ENCODE measurements around the gene C16orf54. TPM values are rescaled to one million over a fixed set of nuclear protein-coding genes. Genes with fewer than 3 reads are reported as not detected.
"Not testable (repeated sequence)": the region's sequence is repeated elsewhere in the genome, so short reads cannot be mapped to it uniquely, and the experiment has no call there.

Gene C16orf54
- total RNA-seq, 1 experiment from 2014 or later: 0.15 TPM

GRCh38 chr16:29740630-29741015 is 5.2 kb downstream of the C16orf54 start:
- BruUV-seq (replicated peaks); ATAC-seq; H4K20me1 ChIP-seq (ENCODE audit: insufficient read depth); DNase-seq (ENCODE audit: low read depth, low spot score); H3K9ac ChIP-seq (ENCODE audit: low read length); H3K79me2 ChIP-seq (ENCODE audit: insufficient read depth, low read length); H3K4me1 ChIP-seq (ENCODE audit: control insufficient read depth in 1 of 2, insufficient read depth in 2 of 2, low read length in 2 of 2); POLR2A ChIA-PET; H3K9me3 ChIP-seq (ENCODE audit: control insufficient read depth in 1 of 2, insufficient read depth in 1 of 2, low read depth in 1 of 2, low read length in 2 of 2); intact Hi-C loops (cut with micrococcal nuclease); H3K4me3 ChIP-seq (replicated peaks in 1 of 2; ENCODE audit: low read depth in 1 of 2, low read length in 2 of 2); H3K27ac ChIP-seq (ENCODE audit: low read depth, low read length); H3K36me3 ChIP-seq (ENCODE audit: control insufficient read depth in 1 of 2, insufficient read depth in 2 of 2, low read length in 2 of 2); H3K27me3 ChIP-seq (ENCODE audit: insufficient read depth, low read length); H3K9me2 ChIP-seq (ENCODE audit: insufficient read depth); H3K4me2 ChIP-seq (ENCODE audit: low read length); CTCF ChIA-PET; RAD21 ChIA-PET (ENCODE audit: low non-redundant PET in 1 of 2, low total read pairs in 2 of 2, uncharacterized antibody in 2 of 2, unreplicated experiment in 2 of 2); H2AFZ ChIP-seq (ENCODE audit: low read depth, low read length, poor library complexity, severe bottlenecking): not testable (repeated sequence)

- H3K9me3 ChIP-seq (ENCODE audit: control insufficient read depth in 1 of 2, insufficient read depth in 1 of 2, low read depth in 1 of 2, low read length in 2 of 2); H3K27ac ChIP-seq (ENCODE audit: low read depth, low read length); H4K20me1 ChIP-seq (ENCODE audit: insufficient read depth); H3K4me1 ChIP-seq (ENCODE audit: control insufficient read depth in 1 of 2, insufficient read depth in 2 of 2, low read length in 2 of 2); RAD21 ChIA-PET (ENCODE audit: low non-redundant PET in 1 of 2, low total read pairs in 2 of 2, uncharacterized antibody in 2 of 2, unreplicated experiment in 2 of 2); H3K9me2 ChIP-seq (ENCODE audit: insufficient read depth); H3K79me2 ChIP-seq (ENCODE audit: insufficient read depth, low read length); H3K4me3 ChIP-seq (replicated peaks in 1 of 2; ENCODE audit: low read depth in 1 of 2, low read length in 2 of 2); H3K36me3 ChIP-seq (ENCODE audit: control insufficient read depth in 1 of 2, insufficient read depth in 2 of 2, low read length in 2 of 2); BruUV-seq (replicated peaks); intact Hi-C loops (cut with micrococcal nuclease); H3K9ac ChIP-seq (ENCODE audit: low read length); POLR2A ChIA-PET; ATAC-seq; DNase-seq (ENCODE audit: low read depth, low spot score); CTCF ChIA-PET; H3K4me2 ChIP-seq (ENCODE audit: low read length); H2AFZ ChIP-seq (ENCODE audit: low read depth, low read length, poor library complexity, severe bottlenecking); H3K27me3 ChIP-seq (ENCODE audit: insufficient read depth, low read length): not testable (repeated sequence)
Observed at GRCh38 chr16:29739927-29740629, 5.7 kb downstream of the C16orf54 start.

GRCh38 chr16:29738514-29738913 is 7.3 kb downstream of the C16orf54 start:
- ChIA-PET CTCF (interaction anchor here (1.2 kb wide), 1 partner anchor 9 kb away, joined by 4 read pairs; no protein-coding TSS in a partner anchor), RAD21 (ENCODE audit: low non-redundant PET in 1 of 2, low total read pairs in 2 of 2, uncharacterized antibody in 2 of 2, unreplicated experiment in 2 of 2) (no interaction called here), POLR2A (no interaction called here)
- no TSS peak for BruUV-seq (replicated peaks)
- Histone ChIP-seq H3K9me3 (ENCODE audit: control insufficient read depth in 1 of 2, insufficient read depth in 1 of 2, low read depth in 1 of 2, low read length in 2 of 2) (no peaks in the 10 kb centered on the region), H3K4me1 (ENCODE audit: control insufficient read depth in 1 of 2, insufficient read depth in 2 of 2, low read length in 2 of 2) (no peaks in the 10 kb centered on the region), H3K9ac (ENCODE audit: low read length) (no peak overlapping the region), H3K4me3 (replicated peaks in 1 of 2; ENCODE audit: low read depth in 1 of 2, low read length in 2 of 2) (no peak overlapping the region), H3K27me3 (ENCODE audit: insufficient read depth, low read length) (no peaks in the 10 kb centered on the region), H2AFZ (ENCODE audit: low read depth, low read length, poor library complexity, severe bottlenecking) (no peak overlapping the region), H3K36me3 (ENCODE audit: control insufficient read depth in 1 of 2, insufficient read depth in 2 of 2, low read length in 2 of 2) (no peaks in the 10 kb centered on the region), H3K27ac (ENCODE audit: low read depth, low read length) (no peak overlapping the region), H4K20me1 (ENCODE audit: insufficient read depth) (no peaks in the 10 kb centered on the region), H3K79me2 (ENCODE audit: insufficient read depth, low read length) (no peaks in the 10 kb centered on the region), H3K9me2 (ENCODE audit: insufficient read depth) (no peaks in the 10 kb centered on the region), H3K4me2 (ENCODE audit: low read length) (no peak overlapping the region)
- ATAC-seq (no peak), DNase-seq (ENCODE audit: low read depth, low spot score) (no peak)
- intact Hi-C loops (cut with micrococcal nuclease): no loop called here
- TF ChIP-seq EZH2 (IDR thresholded peaks at IDR 0.05): no peak
- no peak for TF ChIP-seq CBX3 (IDR thresholded peaks at IDR 0.05; ENCODE audit: low read depth)
- no peak for TF ChIP-seq TCF7L2 (IDR thresholded peaks at IDR 0.05; ENCODE audit: borderline replicate concordance, extremely low read depth, insufficient read depth, insufficient read length)
- TF ChIP-seq CTCF (IDR thresholded peaks at IDR 0.05 in 2 of 3, conservative IDR thresholded peaks at IDR 0.05 in 1 of 3; ENCODE audit: borderline replicate concordance in 1 of 3, insufficient read depth in 1 of 3, low read depth in 2 of 3, low read length in 2 of 3): no peak
- TF ChIP-seq MAX (IDR thresholded peaks at IDR 0.05): no peak
- TF ChIP-seq RAD21 (IDR thresholded peaks at IDR 0.05; ENCODE audit: low read depth): no peak
- TF ChIP-seq SRF (IDR thresholded peaks at IDR 0.05; ENCODE audit: low read depth): no peak
- TF ChIP-seq POLR2A (IDR thresholded peaks at IDR 0.05; ENCODE audit: borderline replicate concordance, extremely low read depth, insufficient read depth, insufficient read length): no peak
- no peak for TF ChIP-seq FOSL1 (IDR thresholded peaks at IDR 0.05; ENCODE audit: low read depth)
- no peak for TF ChIP-seq CEBPB (IDR thresholded peaks at IDR 0.05; ENCODE audit: low read depth)
- no peak for TF ChIP-seq ZNF274 (IDR thresholded peaks at IDR 0.05; ENCODE audit: low read depth, low read length)
- no peak for TF ChIP-seq SP1 (IDR thresholded peaks at IDR 0.05; ENCODE audit: low read depth)
- no peak for TF ChIP-seq EGR1 (IDR thresholded peaks at IDR 0.05; ENCODE audit: low read depth)
- no peak for TF ChIP-seq ZFX (IDR thresholded peaks at IDR 0.05)
